ENCODE data around the gene HSPB8. TPM values are rescaled to one million over a fixed set of nuclear protein-coding genes. Genes with fewer than 3 reads are reported as not detected.

HSPB8 gene
- total RNA-seq, 2 donors from 2014 or later, result 3.5 to 32.4 TPM

DNA sequence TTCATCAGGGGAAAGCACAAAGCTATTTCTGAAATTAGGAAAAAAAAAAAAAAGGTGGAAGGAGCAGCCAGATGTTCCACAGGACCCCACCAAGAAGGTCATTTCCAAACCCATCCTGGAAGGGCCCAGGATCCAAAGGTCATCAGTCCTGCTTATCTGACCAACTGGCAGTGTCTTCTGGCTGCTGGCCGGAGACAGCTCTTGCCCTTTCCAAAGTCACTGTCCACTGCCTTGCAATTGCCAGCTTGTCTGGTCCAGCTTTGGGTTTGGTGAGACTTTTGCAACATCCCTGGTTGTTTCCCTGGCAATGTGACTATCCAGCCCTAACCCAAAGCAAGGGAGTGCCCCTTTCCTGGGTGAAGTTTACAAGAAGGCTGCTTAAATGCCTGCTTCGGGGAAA lies 18.9 kb upstream of the HSPB8 start:
- ATAC-seq (no peak), DNase-seq (no peak)
- intact Hi-C loops (cut with DNase I, micrococcal nuclease), result no loop called here

GRCh38 chr12:119167902-119168301 lies 10.8 kb upstream of the HSPB8 start:
- intact Hi-C loops (cut with DNase I, micrococcal nuclease), result no loop called here
- no peak for ATAC-seq
- no peak for DNase-seq

DNA sequence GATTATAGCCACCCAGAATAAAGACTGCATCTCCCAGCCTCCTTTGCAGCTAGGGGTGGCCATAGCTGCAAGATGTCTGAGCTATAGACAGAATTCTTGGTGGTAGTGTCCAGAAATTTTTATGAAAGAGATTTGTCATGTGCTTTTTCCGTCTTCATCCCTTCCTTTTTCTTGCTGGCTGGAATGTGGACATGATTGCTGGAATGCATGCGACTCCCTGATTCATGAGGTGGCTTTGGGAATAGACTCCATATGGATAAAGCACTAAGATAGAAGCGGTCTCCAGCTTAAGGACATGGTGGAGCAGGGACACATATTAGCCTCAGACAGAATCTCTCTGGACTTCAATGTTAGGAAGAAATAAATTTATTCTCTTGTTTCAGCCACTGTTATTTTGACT lies 10.0 kb upstream of the HSPB8 start:
- intact Hi-C loops (cut with DNase I, micrococcal nuclease), result no loop called here
- ATAC-seq (no peak), DNase-seq (no peak)

- DNase-seq, result no peak
- intact Hi-C loops (cut with DNase I, micrococcal nuclease), result no loop called here
- ATAC-seq, result no peak
Observed at GRCh38 chr12:119169150-119169549, 9.6 kb upstream of the HSPB8 start.

GRCh38 chr12:119171291-119171690 lies 7.4 kb upstream of the HSPB8 start:
- DNase-seq (no peak), ATAC-seq (no peak)
- intact Hi-C loops (cut with DNase I, micrococcal nuclease), result no loop called here

DNA sequence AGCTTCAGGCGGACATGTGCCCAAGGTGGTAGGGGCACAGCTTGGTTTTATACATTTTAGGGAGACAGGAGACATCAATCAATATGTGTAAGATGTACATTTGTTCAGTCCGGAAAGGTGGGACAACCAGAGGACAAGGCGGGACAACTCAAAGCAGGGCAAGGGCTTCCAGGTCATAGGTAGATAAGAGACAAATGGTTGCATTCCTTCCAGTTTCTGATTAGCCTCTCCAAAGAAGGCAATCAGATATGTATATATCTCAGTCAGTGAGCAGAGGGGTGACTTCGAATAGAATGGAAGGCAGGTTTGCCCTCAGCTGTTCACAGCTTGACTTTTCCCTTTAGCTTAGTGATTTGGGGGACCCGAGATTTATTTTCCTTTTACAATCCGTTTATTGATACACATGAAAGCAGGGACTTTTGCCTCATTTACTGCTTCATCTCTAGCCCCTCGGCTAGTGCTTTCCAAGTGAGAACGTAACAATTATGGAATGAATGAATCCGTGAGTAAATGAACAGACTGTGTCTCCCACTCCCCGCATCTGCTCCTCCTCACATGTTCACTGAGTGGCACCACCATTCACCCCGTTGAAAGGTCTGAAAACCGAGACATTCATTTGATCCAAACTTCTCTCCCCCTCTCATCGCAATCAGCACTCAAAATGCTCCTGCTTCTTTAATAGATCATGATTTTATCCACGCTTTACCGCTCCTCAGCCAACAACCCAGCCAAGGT lies 6.9 kb upstream of the HSPB8 start:
- intact Hi-C loops (cut with DNase I, micrococcal nuclease), result no loop called here

GRCh38 chr12:119175081-119175480 lies 3.6 kb upstream of the HSPB8 start:
- DNase-seq, result no peak
- ATAC-seq, result no peak
- intact Hi-C loops (cut with DNase I, micrococcal nuclease), result no loop called here

More for the DNA sequence above, 6.9 kb upstream of the HSPB8 start:
- DNase-seq (no peak), ATAC-seq (no peak)

- intact Hi-C loops (cut with DNase I, micrococcal nuclease), result no loop called here
- DNase-seq, result peak; percentile 67 to 87
- ATAC-seq, result peak; percentile 64
Observed at GRCh38 chr12:119176267-119177055, 2.3 kb upstream of the HSPB8 start.

DNA sequence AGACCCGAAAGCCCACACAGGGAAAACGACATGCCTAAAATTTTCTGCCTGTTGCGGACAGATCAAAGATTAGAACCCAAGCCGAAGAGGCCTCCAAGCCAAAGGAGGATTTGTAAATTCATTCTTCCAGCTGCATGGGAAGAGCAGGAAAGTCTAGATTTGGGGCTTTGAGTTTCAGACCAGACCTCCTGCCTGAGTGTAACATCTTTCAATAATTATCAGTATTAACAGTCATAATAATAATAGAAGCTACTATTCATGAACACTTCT lies 1.7 kb upstream of the HSPB8 start:
- DNase-seq, result no peak
- no peak for ATAC-seq
- intact Hi-C loops (cut with DNase I, micrococcal nuclease), result no loop called here

- intact Hi-C loops (cut with DNase I, micrococcal nuclease), result no loop called here
- DNase-seq (no peak), ATAC-seq (no peak)
Observed at GRCh38 chr12:119177724-119178380, 879 bp upstream of the HSPB8 start.

DNA sequence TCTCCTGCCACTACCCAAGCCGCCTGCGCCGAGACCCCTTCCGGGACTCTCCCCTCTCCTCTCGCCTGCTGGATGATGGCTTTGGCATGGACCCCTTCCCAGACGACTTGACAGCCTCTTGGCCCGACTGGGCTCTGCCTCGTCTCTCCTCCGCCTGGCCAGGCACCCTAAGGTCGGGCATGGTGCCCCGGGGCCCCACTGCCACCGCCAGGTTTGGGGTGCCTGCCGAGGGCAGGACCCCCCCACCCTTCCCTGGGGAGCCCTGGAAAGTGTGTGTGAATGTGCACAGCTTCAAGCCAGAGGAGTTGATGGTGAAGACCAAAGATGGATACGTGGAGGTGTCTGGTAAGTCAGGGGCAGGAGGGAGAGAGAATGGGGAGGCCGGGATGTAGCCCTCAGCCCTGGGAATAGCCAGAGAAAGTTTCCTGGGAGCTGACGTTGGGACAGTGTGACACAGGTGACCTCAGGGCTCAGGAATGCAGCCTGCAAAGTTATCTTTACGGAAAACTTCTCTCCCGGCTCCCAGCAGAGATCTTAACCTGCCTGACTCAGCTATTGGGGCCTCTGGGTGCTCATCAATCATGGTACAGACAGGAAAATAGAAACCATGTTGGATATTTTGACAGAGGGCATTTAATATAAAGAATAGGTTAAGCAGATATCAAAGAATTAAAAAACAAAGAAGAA lies 747 bp downstream of the HSPB8 start:
- DNase-seq, result no peak
- intact Hi-C loops (cut with DNase I, micrococcal nuclease), result no loop called here
- no peak for ATAC-seq

- intact Hi-C loops (cut with DNase I, micrococcal nuclease), result no loop called here
- ATAC-seq (no peak), DNase-seq (peak; percentile 13 to 52)
Observed at GRCh38 chr12:119180380-119181040, 1.8 kb downstream of the HSPB8 start.

DNA sequence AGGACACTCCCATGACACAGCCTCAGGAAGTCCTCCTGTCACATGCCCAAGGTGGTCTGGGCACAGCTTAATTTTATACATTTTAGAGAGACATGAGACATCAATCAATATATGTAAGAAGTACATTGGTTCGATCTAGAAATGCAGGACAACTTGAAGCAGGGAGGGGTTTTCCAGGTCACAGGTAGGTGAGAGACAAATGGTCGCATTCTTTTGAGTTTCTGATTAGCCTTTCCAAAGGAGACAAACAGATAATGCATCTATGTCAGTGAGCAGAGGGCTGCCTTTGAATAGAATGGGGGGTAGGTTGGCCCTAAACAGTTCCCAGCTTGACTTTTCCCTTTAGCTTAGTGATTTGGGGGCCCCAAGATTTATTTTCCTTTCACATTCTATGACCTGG lies 2.5 kb downstream of the HSPB8 start:
- DNase-seq, result no peak

GRCh38 chr12:119181944-119182343 lies 3.2 kb downstream of the HSPB8 start:
- DNase-seq (no peak), ATAC-seq (no peak)
- intact Hi-C loops (cut with DNase I, micrococcal nuclease), result no loop called here

More for the DNA sequence above, 2.5 kb downstream of the HSPB8 start:
- no peak for ATAC-seq
- intact Hi-C loops (cut with DNase I, micrococcal nuclease), result no loop called here

GRCh38 chr12:119182701-119183493 lies 4.2 kb downstream of the HSPB8 start:
- DNase-seq, result no peak
- ATAC-seq, result no peak
- intact Hi-C loops (cut with DNase I, micrococcal nuclease), result no loop called here

- intact Hi-C loops (cut with DNase I, micrococcal nuclease), result no loop called here
- DNase-seq, result peak in 1 of 2 donors; percentile 42
Observed at GRCh38 chr12:119183942-119184695, 5.4 kb downstream of the HSPB8 start.

GRCh38 chr12:119195256-119195655 lies 16.5 kb downstream of the HSPB8 start:
- intact Hi-C loops (cut with DNase I, micrococcal nuclease), result no loop called here
- DNase-seq (no peak), ATAC-seq (no peak)

More at GRCh38 chr12:119183942-119184695, 5.4 kb downstream of the HSPB8 start:
- no peak for ATAC-seq

- intact Hi-C loops (cut with DNase I, micrococcal nuclease), result no loop called here
- ATAC-seq (no peak), DNase-seq (no peak)
Observed at GRCh38 chr12:119198440-119198839, 19.7 kb downstream of the HSPB8 start.

Measured in left colon (tissue), 2 donors.